ENCODE data around the gene C3AR1. TPM values are rescaled to one million over a fixed set of nuclear protein-coding genes. Genes with fewer than 3 reads are reported as not detected.

C3AR1 gene
- polyA plus RNA-seq, 1 donor (not counting 4 experiments of a cell fraction or from before 2014, with no cell fraction given): 0.60 TPM

GRCh38 chr12:8037947-8038346 lies 28.2 kb downstream of the C3AR1 start:
- Histone ChIP-seq H3K4me2 (ENCODE audit: control insufficient read depth, extremely low read depth, insufficient read depth, low read depth, low read length) (peak overlapping the region; percentile 70), H3K9ac (ENCODE audit: control insufficient read depth, extremely low read depth, insufficient read depth, low read length) (peak overlapping the region; percentile 5), H3K4me3 (ENCODE audit: control insufficient read depth in 2 of 3, extremely low read depth in 1 of 3, insufficient read depth in 2 of 3, low read depth in 1 of 3, low read length in 3 of 3) (peak overlapping the region in 2 of 3 experiments; percentile 8 to 32), H3K9me3 (ENCODE audit: control insufficient read depth, low read depth, low read length) (no peaks in the 10 kb centered on the region), H3K27ac (ENCODE audit: control insufficient read depth, insufficient read depth, low read length) (peak overlapping the region; percentile 51), H3K79me2 (ENCODE audit: control insufficient read depth, insufficient read depth, low read length) (peaks cover 38% of the 10 kb centered on the region), H3K27me3 (ENCODE audit: control insufficient read depth, extremely low read depth, insufficient read depth, low read length) (no peaks in the 10 kb centered on the region), H4K20me1 (ENCODE audit: control insufficient read depth, extremely low read depth, insufficient read depth, low read length) (peaks cover 2% of the 10 kb centered on the region), H3K9me1 (ENCODE audit: control insufficient read depth, extremely low read depth, insufficient read depth, low read length) (peaks cover 10% of the 10 kb centered on the region), H3K36me3 (ENCODE audit: control insufficient read depth in 2 of 2, extremely low read depth in 1 of 2, insufficient read depth in 2 of 2, low read length in 2 of 2) (peaks cover 3 to 10% of the 10 kb centered on the region in 2 experiments), H3K4me1 (ENCODE audit: control insufficient read depth, extremely low read depth, insufficient read depth, low read length) (peaks cover 49% of the 10 kb centered on the region), H2AFZ (ENCODE audit: control insufficient read depth, low read length) (no peak overlapping the region)
- dilution Hi-C loops (cut with MboI; ENCODE audit: extremely low pct_ligation_motif_present, low sequenced_read_pairs): no loop called here
- FAIRE-seq (no peak), DNase-seq (ENCODE audit: low read depth, low spot score) (no peak)
- TF ChIP-seq EZH2 (IDR thresholded peaks at IDR 0.05; ENCODE audit: low read length): no peak
- no peak for TF ChIP-seq CTCF (optimal IDR thresholded peaks at IDR 0.05 in 1 of 3, IDR thresholded peaks at IDR 0.05 in 1 of 3, conservative IDR thresholded peaks at IDR 0.05 in 1 of 3; ENCODE audit: extremely low read depth in 1 of 3, insufficient read depth in 2 of 3, low read length in 3 of 3)

GRCh38 chr12:8037046-8037663 lies 29.0 kb downstream of the C3AR1 start:
- no peak overlapping the region for H2AFZ ChIP-seq (ENCODE audit: control insufficient read depth, low read length)
- peaks cover 3 to 10% of the 10 kb centered on the region in 2 experiments for H3K36me3 ChIP-seq (ENCODE audit: control insufficient read depth in 2 of 2, extremely low read depth in 1 of 2, insufficient read depth in 2 of 2, low read length in 2 of 2)
- TF ChIP-seq EZH2 (IDR thresholded peaks at IDR 0.05; ENCODE audit: low read length): no peak
- no peak for TF ChIP-seq CTCF (optimal IDR thresholded peaks at IDR 0.05 in 1 of 3, IDR thresholded peaks at IDR 0.05 in 1 of 3, conservative IDR thresholded peaks at IDR 0.05 in 1 of 3; ENCODE audit: extremely low read depth in 1 of 3, insufficient read depth in 2 of 3, low read length in 3 of 3)
- peaks cover 2% of the 10 kb centered on the region for H4K20me1 ChIP-seq (ENCODE audit: control insufficient read depth, extremely low read depth, insufficient read depth, low read length)
- H3K9me3 ChIP-seq (ENCODE audit: control insufficient read depth, low read depth, low read length): no peaks in the 10 kb centered on the region
- peak overlapping the region; percentile 70 for H3K4me2 ChIP-seq (ENCODE audit: control insufficient read depth, extremely low read depth, insufficient read depth, low read depth, low read length)
- peaks cover 49% of the 10 kb centered on the region for H3K4me1 ChIP-seq (ENCODE audit: control insufficient read depth, extremely low read depth, insufficient read depth, low read length)
- H3K9ac ChIP-seq (ENCODE audit: control insufficient read depth, extremely low read depth, insufficient read depth, low read length): no peak overlapping the region
- H3K27ac ChIP-seq (ENCODE audit: control insufficient read depth, insufficient read depth, low read length): no peak overlapping the region
- H3K4me3 ChIP-seq (ENCODE audit: control insufficient read depth in 2 of 3, extremely low read depth in 1 of 3, insufficient read depth in 2 of 3, low read depth in 1 of 3, low read length in 3 of 3): peak overlapping the region in 1 of 3 experiments; percentile 17
- no peaks in the 10 kb centered on the region for H3K27me3 ChIP-seq (ENCODE audit: control insufficient read depth, extremely low read depth, insufficient read depth, low read length)
- no peak for FAIRE-seq
- dilution Hi-C loops (cut with MboI; ENCODE audit: extremely low pct_ligation_motif_present, low sequenced_read_pairs): no loop called here
- H3K79me2 ChIP-seq (ENCODE audit: control insufficient read depth, insufficient read depth, low read length): peaks cover 41% of the 10 kb centered on the region
- H3K9me1 ChIP-seq (ENCODE audit: control insufficient read depth, extremely low read depth, insufficient read depth, low read length): peaks cover 10% of the 10 kb centered on the region
- no peak for DNase-seq (ENCODE audit: low read depth, low spot score)

All from keratinocyte (primary cell).